Measurements from ENCODE around the gene BTBD9.

DNA sequence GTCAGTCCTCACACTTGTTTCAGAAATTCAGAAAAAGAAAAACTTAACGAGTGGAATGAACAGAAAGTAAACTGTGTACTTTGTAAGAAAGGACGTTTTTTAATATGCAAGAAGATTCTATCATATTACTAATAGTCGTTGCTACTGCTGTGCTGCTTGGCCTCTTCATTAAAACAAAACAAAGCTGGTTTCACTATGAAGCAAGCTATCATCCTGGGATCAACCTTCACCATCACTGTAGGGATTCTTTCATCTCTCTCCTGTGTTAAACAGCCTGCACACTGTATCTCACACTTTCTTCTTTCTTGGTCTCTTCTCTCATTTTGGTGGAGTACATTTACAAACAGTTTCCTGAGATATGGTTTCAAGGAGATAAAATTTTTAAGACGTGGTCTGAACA is 284.2 kb downstream of the BTBD9 start:
- TF ChIP-seq, protein P1, sequence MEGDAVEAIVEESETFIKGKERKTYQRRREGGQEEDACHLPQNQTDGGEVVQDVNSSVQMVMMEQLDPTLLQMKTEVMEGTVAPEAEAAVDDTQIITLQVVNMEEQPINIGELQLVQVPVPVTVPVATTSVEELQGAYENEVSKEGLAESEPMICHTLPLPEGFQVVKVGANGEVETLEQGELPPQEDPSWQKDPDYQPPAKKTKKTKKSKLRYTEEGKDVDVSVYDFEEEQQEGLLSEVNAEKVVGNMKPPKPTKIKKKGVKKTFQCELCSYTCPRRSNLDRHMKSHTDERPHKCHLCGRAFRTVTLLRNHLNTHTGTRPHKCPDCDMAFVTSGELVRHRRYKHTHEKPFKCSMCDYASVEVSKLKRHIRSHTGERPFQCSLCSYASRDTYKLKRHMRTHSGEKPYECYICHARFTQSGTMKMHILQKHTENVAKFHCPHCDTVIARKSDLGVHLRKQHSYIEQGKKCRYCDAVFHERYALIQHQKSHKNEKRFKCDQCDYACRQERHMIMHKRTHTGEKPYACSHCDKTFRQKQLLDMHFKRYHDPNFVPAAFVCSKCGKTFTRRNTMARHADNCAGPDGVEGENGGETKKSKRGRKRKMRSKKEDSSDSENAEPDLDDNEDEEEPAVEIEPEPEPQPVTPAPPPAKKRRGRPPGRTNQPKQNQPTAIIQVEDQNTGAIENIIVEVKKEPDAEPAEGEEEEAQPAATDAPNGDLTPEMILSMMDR (IDR thresholded peaks at IDR 0.05): no peak
- no peak for TF ChIP-seq POLR2A (IDR thresholded peaks at IDR 0.05)
